GM18502 (cell line): ENCODE measurements around the gene MPIG6B.

ENCODE experiments used
- ATAC-seq: cut with Tn5 transposase; IDR thresholded peaks from one replicate; pipeline ENCODE4 v1.9.1; 2021; ENCODE audit warnings: mild to moderate bottlenecking; ENCODE audit not compliant: unreplicated experiment, poor library complexity

Gene MPIG6B

GRCh38 chr6:31762878-31763618 is 39.9 kb downstream of the MPIG6B start:
- ATAC-seq: no peak

GRCh38 chr6:31763619-31763940 is 40.4 kb downstream of the MPIG6B start:
- no peak for ATAC-seq

- ATAC-seq: no peak
Observed at GRCh38 chr6:31764198-31764597, 41.0 kb downstream of the MPIG6B start.

GRCh38 chr6:31765559-31765909 is 42.4 kb downstream of the MPIG6B start:
- ATAC-seq: no peak

- no peak for ATAC-seq
Observed at GRCh38 chr6:31765910-31766794, 43.0 kb downstream of the MPIG6B start.

GRCh38 chr6:31767096-31767645 is 44.0 kb downstream of the MPIG6B start:
- no peak for ATAC-seq

- ATAC-seq: no peak
Observed at GRCh38 chr6:31768363-31769257, 45.4 kb downstream of the MPIG6B start.

GRCh38 chr6:31769684-31770371 is 46.7 kb downstream of the MPIG6B start:
- no peak for ATAC-seq

GRCh38 chr6:31770860-31771259 is 47.7 kb downstream of the MPIG6B start:
- ATAC-seq: no peak

- no peak for ATAC-seq
Observed at GRCh38 chr6:31771992-31772358, 48.8 kb downstream of the MPIG6B start.

- ATAC-seq: no peak
Observed at GRCh38 chr6:31775184-31775583, 52.0 kb downstream of the MPIG6B start.

- no peak for ATAC-seq
Observed at GRCh38 chr6:31775633-31776484, 52.7 kb downstream of the MPIG6B start.
